ENCODE results near the gene THAP8.
"Not testable (repeated sequence)": the region's sequence is repeated elsewhere in the genome, so short reads cannot be mapped to it uniquely, and the experiment has no call there.

THAP8 gene

GRCh38 chr19:36054733-36055686 lies 925 bp upstream of the THAP8 start, which contains the start of gene WDR62:
Gene WDR62, plus strand, starts transcription at chr19:36054897. Its CDS starts 75 bp downstream, at chr19:36054972.
- H3K27me3 Mint-ChIP-seq: no peaks in the 10 kb centered on the region
- H3K9me3 Mint-ChIP-seq: no peaks in the 10 kb centered on the region
- peaks cover 27% of the 10 kb centered on the region for H3K4me1 Mint-ChIP-seq (ENCODE audit: low read depth)
- H3K27ac Mint-ChIP-seq: peak within 1 kb of the TSS; percentile 100
- peaks cover 34% of the 10 kb centered on the region for H3K36me3 Mint-ChIP-seq (ENCODE audit: low read depth)
- peak; percentile 98 for DNase-seq
- H3K4me3 Mint-ChIP-seq: peak within 1 kb of the TSS; percentile 88

GRCh38 chr19:36051637-36052036 lies 2.4 kb downstream of the THAP8 start:
- Mint-ChIP-seq H3K36me3 (ENCODE audit: low read depth) (peaks cover 16% of the 10 kb centered on the region), H3K27me3 (no peaks in the 10 kb centered on the region), H3K9me3 (no peaks in the 10 kb centered on the region), H3K4me1 (ENCODE audit: low read depth) (peaks cover 27% of the 10 kb centered on the region), H3K27ac (no peak overlapping the region), H3K4me3 (no peak overlapping the region)
- DNase-seq: no peak

GRCh38 chr19:36051236-36051635 lies 2.8 kb downstream of the THAP8 start:
- Mint-ChIP-seq H3K9me3 (no peaks in the 10 kb centered on the region), H3K4me3 (no peak overlapping the region), H3K36me3 (ENCODE audit: low read depth) (peaks cover 19% of the 10 kb centered on the region), H3K4me1 (ENCODE audit: low read depth) (peaks cover 25% of the 10 kb centered on the region), H3K27me3 (no peaks in the 10 kb centered on the region), H3K27ac (no peak overlapping the region)
- DNase-seq: no peak

GRCh38 chr19:36049080-36049698 lies 4.9 kb downstream of the THAP8 start:
- no peak overlapping the region for H3K27ac Mint-ChIP-seq
- DNase-seq: no peak
- H3K4me3 Mint-ChIP-seq: no peak overlapping the region
- H3K4me1 Mint-ChIP-seq (ENCODE audit: low read depth): peaks cover 15% of the 10 kb centered on the region
- no peaks in the 10 kb centered on the region for H3K27me3 Mint-ChIP-seq
- peaks cover 19% of the 10 kb centered on the region for H3K36me3 Mint-ChIP-seq (ENCODE audit: low read depth)
- no peaks in the 10 kb centered on the region for H3K9me3 Mint-ChIP-seq

- peaks cover 6% of the 10 kb centered on the region for H3K4me1 Mint-ChIP-seq (ENCODE audit: low read depth)
- H3K27me3 Mint-ChIP-seq: no peaks in the 10 kb centered on the region
- H3K27ac Mint-ChIP-seq: no peak overlapping the region
- H3K4me3 Mint-ChIP-seq: no peak overlapping the region
- H3K36me3 Mint-ChIP-seq (ENCODE audit: low read depth): peaks cover 17% of the 10 kb centered on the region
- no peak for DNase-seq
- H3K9me3 Mint-ChIP-seq: no peaks in the 10 kb centered on the region
These were observed 6.2 kb downstream of the THAP8 start for GRCh38 chr19:36047835-36048234.

GRCh38 chr19:36046443-36047050 lies 7.5 kb downstream of the THAP8 start:
- Mint-ChIP-seq H3K27ac (no peak overlapping the region), H3K9me3 (no peaks in the 10 kb centered on the region)

GRCh38 chr19:36043952-36044351 lies 10.1 kb downstream of the THAP8 start:
- DNase-seq: no peak
- Mint-ChIP-seq H3K9me3 (no peaks in the 10 kb centered on the region), H3K4me3 (no peak overlapping the region), H3K36me3 (ENCODE audit: low read depth) (peaks cover 22% of the 10 kb centered on the region), H3K4me1 (ENCODE audit: low read depth) (no peaks in the 10 kb centered on the region), H3K27me3 (no peaks in the 10 kb centered on the region), H3K27ac (no peak overlapping the region)

More at GRCh38 chr19:36046443-36047050, 7.5 kb downstream of the THAP8 start:
- peaks cover 17% of the 10 kb centered on the region for H3K36me3 Mint-ChIP-seq (ENCODE audit: low read depth)
- no peaks in the 10 kb centered on the region for H3K4me1 Mint-ChIP-seq (ENCODE audit: low read depth)
- H3K27me3 Mint-ChIP-seq: no peaks in the 10 kb centered on the region
- DNase-seq: no peak
- no peak overlapping the region for H3K4me3 Mint-ChIP-seq

GRCh38 chr19:36041831-36042230 lies 12.3 kb downstream of the THAP8 start:
- Mint-ChIP-seq H3K4me1 (ENCODE audit: low read depth) (peaks cover 6% of the 10 kb centered on the region), H3K36me3 (ENCODE audit: low read depth) (peaks cover 21% of the 10 kb centered on the region), H3K9me3 (no peaks in the 10 kb centered on the region), H3K4me3 (no peak overlapping the region), H3K27me3 (no peaks in the 10 kb centered on the region), H3K27ac (no peak overlapping the region)
- no peak for DNase-seq

GRCh38 chr19:36041092-36041491 lies 13.0 kb downstream of the THAP8 start:
- H3K4me1 Mint-ChIP-seq (ENCODE audit: low read depth); H3K27me3 Mint-ChIP-seq; H3K9me3 Mint-ChIP-seq; DNase-seq; H3K27ac Mint-ChIP-seq; H3K4me3 Mint-ChIP-seq: not testable (repeated sequence)
- H3K36me3 Mint-ChIP-seq (ENCODE audit: low read depth): peaks cover 17% of the 10 kb centered on the region

GRCh38 chr19:36040495-36040894 lies 13.6 kb downstream of the THAP8 start:
- no peak for DNase-seq
- Mint-ChIP-seq H3K4me3 (no peak overlapping the region), H3K27me3 (no peaks in the 10 kb centered on the region), H3K9me3 (no peaks in the 10 kb centered on the region), H3K27ac (no peak overlapping the region), H3K4me1 (ENCODE audit: low read depth) (peaks cover 16% of the 10 kb centered on the region), H3K36me3 (ENCODE audit: low read depth) (peaks cover 17% of the 10 kb centered on the region)

- peak; percentile 69 for DNase-seq
- Mint-ChIP-seq H3K27me3 (peaks cover 3% of the 10 kb centered on the region), H3K9me3 (no peaks in the 10 kb centered on the region), H3K4me1 (ENCODE audit: low read depth) (peaks cover 39% of the 10 kb centered on the region), H3K36me3 (ENCODE audit: low read depth) (peaks cover 41% of the 10 kb centered on the region), H3K4me3 (peak within 1 kb of the TSS; percentile 59), H3K27ac (peak within 1 kb of the TSS; percentile 7)
These were observed 21.6 kb downstream of the THAP8 start, which contains the start of gene CLIP3 for GRCh38 chr19:36032251-36033104. Gene CLIP3, minus strand, starts transcription at chr19:36032873. Its CDS starts 516 bp downstream, at chr19:36032357.

GRCh38 chr19:36031308-36031707 lies 22.8 kb downstream of the THAP8 start:
- peaks cover 47% of the 10 kb centered on the region for H3K36me3 Mint-ChIP-seq (ENCODE audit: low read depth)
- no peak overlapping the region for H3K27ac Mint-ChIP-seq
- no peaks in the 10 kb centered on the region for H3K9me3 Mint-ChIP-seq
- H3K27me3 Mint-ChIP-seq: peaks cover 3% of the 10 kb centered on the region
- no peak for DNase-seq
- peaks cover 29% of the 10 kb centered on the region for H3K4me1 Mint-ChIP-seq (ENCODE audit: low read depth)
- H3K4me3 Mint-ChIP-seq: no peak overlapping the region

- Mint-ChIP-seq H3K4me3 (no peak overlapping the region), H3K9me3 (no peaks in the 10 kb centered on the region), H3K4me1 (ENCODE audit: low read depth) (peaks cover 24% of the 10 kb centered on the region), H3K27me3 (peaks cover 3% of the 10 kb centered on the region), H3K36me3 (ENCODE audit: low read depth) (peaks cover 48% of the 10 kb centered on the region), H3K27ac (no peak overlapping the region)
- DNase-seq: no peak
These were observed 23.6 kb downstream of the THAP8 start for GRCh38 chr19:36030264-36031148.
